ENCODE measurements around the gene MTERF1. TPM values are rescaled to one million over a fixed set of nuclear protein-coding genes. Genes with fewer than 3 reads are reported as not detected.

The MTERF1 gene
- total and polyA plus RNA-seq, 9 of the 15 experiments (the other 6 are each of a cell fraction or from before 2014, with no cell fraction given), result 15.7 to 49.2 (median 29.1) TPM

- Histone ChIP-seq H3K9ac (ENCODE audit: insufficient read depth in 1 of 2, low read depth in 2 of 2, low read length in 2 of 2) (no peak overlapping the region), H3K79me2 (ENCODE audit: control insufficient read depth, insufficient read depth, low read length) (no peaks in the 10 kb centered on the region), H3K36me3 (ENCODE audit: control insufficient read depth, insufficient read depth, low read length) (no peaks in the 10 kb centered on the region), H3K4me3 (no peak overlapping the region), H3K9me3 (replicated peaks; ENCODE audit: control insufficient read depth, insufficient read depth, low read depth, low read length) (no peaks in the 10 kb centered on the region), H3K27me3 (ENCODE audit: control insufficient read depth in 2 of 2, insufficient read depth in 2 of 2, low read length in 2 of 2) (peaks cover 6 to 19% of the 10 kb centered on the region in 2 experiments), H3K27ac (ENCODE audit: extremely low read depth, low read depth, low read length) (no peak overlapping the region), H2AFZ (ENCODE audit: low read depth, low read length) (no peak overlapping the region), H3K4me1 (replicated peaks in 1 of 2; ENCODE audit: control insufficient read depth in 2 of 2, insufficient read depth in 2 of 2, low read length in 2 of 2) (no peaks in the 10 kb centered on the region), H3K4me2 (ENCODE audit: insufficient read depth, low read length) (no peak overlapping the region), H3K9me1 (ENCODE audit: control insufficient read depth, insufficient read depth, low read length) (no peaks in the 10 kb centered on the region), H4K20me1 (replicated peaks; ENCODE audit: control insufficient read depth, insufficient read depth, low read length) (no peaks in the 10 kb centered on the region)
- FAIRE-seq (no peak), ATAC-seq (no peak), DNase-seq (ENCODE audit: extremely low read depth in 1 of 4, low spot score in 3 of 4) (no peak)
- in situ Hi-C loops (cut with MboI), result loop anchor here (10.0 kb wide), 1 partner anchor 589 kb away; no protein-coding TSS in a partner anchor
- WGBS (ENCODE audit: insufficient coverage, low coverage, missing lambda C conversion rate), result 2% methylated on average over 2 of the region's 2 CpGs
- intact Hi-C loops (cut with micrococcal nuclease), result no loop called here
- BruUV-seq (replicated peaks), result no TSS peak
- TF ChIP-seq CBFA2T3 (IDR thresholded peaks at IDR 0.05) (no peak), DEAF1 (CRISPR knock-in tag; IDR thresholded peaks at IDR 0.05) (no peak), BRD4 (IDR thresholded peaks at IDR 0.05) (no peak), FOXK2 (conservative IDR thresholded peaks at IDR 0.05 in 1 of 2, IDR thresholded peaks at IDR 0.05 in 1 of 2; ENCODE audit: low read depth in 2 of 2) (no peak), NR2C1 (IDR thresholded peaks at IDR 0.05) (no peak), NR2C1 (tag; IDR thresholded peaks at IDR 0.05) (no peak), ELK1 (CRISPR knock-in tag; IDR thresholded peaks at IDR 0.05) (no peak), CBX2 (IDR thresholded peaks at IDR 0.05; ENCODE audit: insufficient read depth, low read length, poor library complexity, severe bottlenecking) (no peak), DACH1 (IDR thresholded peaks at IDR 0.05; ENCODE audit: partially characterized antibody) (no peak), ZNF592 (IDR thresholded peaks at IDR 0.05) (no peak), SOX6 (IDR thresholded peaks at IDR 0.05) (no peak)
- CTCF ChIA-PET (ENCODE audit: low intra/inter-chr PET ratio), result no interaction called here
- POLR2A ChIA-PET, result interaction anchor here (0.9 kb wide), 1 partner anchor 8 kb away, joined by 3 read pairs; no protein-coding TSS in a partner anchor
Measured at GRCh38 chr7:91835826-91836368, 44.6 kb downstream of the MTERF1 start.

Measured in K562 (cell line).